Panc1 (cell line): Measurements from ENCODE around the gene FAM193A. TPM values are rescaled to one million over a fixed set of nuclear protein-coding genes. Genes with fewer than 3 reads are reported as not detected.

ENCODE experiments used
- ATAC-seq: fragments of 200-7000 bp; cut with Tn5 transposase; 2 replicates; pipeline ENCODE4 v1.9.1; 2020; ENCODE audit warnings: mild to moderate bottlenecking, moderate library complexity
- BruUV-seq: library from RNA; stranded (reverse); fragments of 400-500 nt; replicated peaks from 2 replicates; lab custom pipeline; 2021; lab: Mats Ljungman, UMichigan
- CTCF ChIA-PET: fragments of 300-600 bp; sonication (Branson Sonifier 250); formaldehyde crosslinking; loops from one replicate; lab custom pipeline; 2022; ENCODE audit warnings: antibody characterized with exemption; lab: Charles Lee
- POLR2A ChIA-PET: fragments of 300-600 bp; sonication (Branson Sonifier 250); formaldehyde crosslinking; loops from one replicate; lab custom pipeline; 2022; ENCODE audit warnings: antibody characterized with exemption; lab: Charles Lee
- DNase-seq: peaks from one replicate; pipeline ENCODE4 v3.0.0-alpha.2; 2010; ENCODE audit warnings: low read depth, low spot score
- H3K27ac ChIP-seq: 2 replicates; pipeline ENCODE4 v1.5.1; 2011; ENCODE audit warnings: mild to moderate bottlenecking, low read length, inconsistent platforms
- H3K27me3 ChIP-seq: fragments of 200-500 bp; sonication (Bioruptor generic); 2 replicates; pipeline ENCODE4 v1.6.0; 2014; ENCODE audit warnings: low read length, inconsistent platforms; ENCODE audit not compliant: control insufficient read depth, insufficient read depth
- H3K36me3 ChIP-seq: fragments of 200-500 bp; sonication (Bioruptor generic); 2 replicates; pipeline ENCODE4 v1.5.1; 2014; ENCODE audit warnings: inconsistent platforms, mild to moderate bottlenecking, low read length, moderate library complexity; ENCODE audit not compliant: control insufficient read depth, insufficient read depth
- H3K4me1 ChIP-seq: 2 replicates; pipeline ENCODE4 v1.5.1; 2011; ENCODE audit warnings: inconsistent platforms, mild to moderate bottlenecking, low read length, moderate library complexity; ENCODE audit not compliant: control insufficient read depth, insufficient read depth
- H3K4me3 ChIP-seq, 2 experiments: 2 replicates each; pipeline ENCODE4 v1.5.1; 2011 to 2012; ENCODE audit warnings: low read depth in 2 of 2, low read length in 2 of 2, mild to moderate bottlenecking in 2 of 2, inconsistent platforms in 1 of 2, moderate library complexity in 1 of 2
- H3K9me3 ChIP-seq: fragments of 200-500 bp; sonication (Bioruptor generic); 2 replicates; pipeline ENCODE4 v1.5.1; 2014; ENCODE audit warnings: low read depth, mild to moderate bottlenecking, inconsistent platforms, low read length, moderate library complexity; ENCODE audit not compliant: control insufficient read depth, insufficient read depth
- CTCF ChIP-seq: fragments of 450-650 bp; IDR thresholded peaks from 2 replicates; pipeline ENCODE4 v1.5.1; 2017; ENCODE audit warnings: mild to moderate bottlenecking
- POLR2AphosphoS5 ChIP-seq: IDR thresholded peaks from 2 replicates; pipeline ENCODE4 v1.6.1; 2012; ENCODE audit warnings: mild to moderate bottlenecking, low read depth, low read length, moderate library complexity
- REST ChIP-seq, 2 experiments: IDR thresholded peaks; 2 replicates each; pipeline ENCODE4 v1.6.1; 2011 to 2012; ENCODE audit warnings: low read depth in 2 of 2, control low read depth in 1 of 2, low read length in 1 of 2, mild to moderate bottlenecking in 1 of 2, moderate library complexity in 1 of 2; ENCODE audit not compliant: insufficient read depth in 1 of 2
- SIN3A ChIP-seq: IDR thresholded peaks from 2 replicates; pipeline ENCODE4 v1.6.1; 2012; ENCODE audit warnings: low read depth, mild to moderate bottlenecking, low read length, moderate library complexity, borderline replicate concordance; ENCODE audit not compliant: insufficient read depth
- TCF7L2 ChIP-seq: IDR thresholded peaks from 2 replicates; pipeline ENCODE4 v1.6.1; 2011; ENCODE audit warnings: mild to moderate bottlenecking, low read depth, low read length, inconsistent platforms
- in situ Hi-C: cut with HindIII; loops from 2 replicates; pipeline ENCODE4 v1.10.0; 2016; ENCODE audit warnings: low sequenced_read_pairs, low pct_unique_long_range_greater_than_20kb
- intact Hi-C: fragments of 100-400 bp; cut with micrococcal nuclease; formaldehyde crosslinking; loops from one replicate; pipeline ENCODE4 v1.10.0; 2022; ENCODE audit not compliant: unreplicated experiment
- total RNA-seq: library from RNA; stranded (reverse); gene quantifications from one replicate; pipeline ENCODE4 v1.2.1, GENCODE V29; 2021; ENCODE audit not compliant: unreplicated experiment

FAM193A gene
- total RNA-seq, 1 experiment from 2014 or later, result 25.7 TPM

DNA sequence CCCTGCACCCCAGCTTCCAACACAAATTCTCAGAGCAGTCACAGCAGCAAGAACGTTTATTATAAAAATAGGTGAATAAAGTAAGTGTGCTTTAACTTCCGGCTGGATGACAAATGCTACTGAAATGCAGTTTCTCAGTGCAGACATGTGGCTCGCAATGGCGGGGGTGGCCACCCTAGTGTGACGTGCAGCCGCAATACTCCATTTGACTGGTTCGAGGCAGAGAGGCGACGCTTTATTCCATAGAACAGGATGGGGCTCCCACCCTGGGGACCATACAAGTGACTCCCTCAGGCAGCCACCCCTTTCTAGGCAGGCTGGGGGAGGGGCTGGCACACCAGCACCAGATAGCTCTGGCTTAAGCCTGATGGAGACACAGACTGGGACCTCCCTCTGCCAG is 205.2 kb downstream of the FAM193A start:
- TSS peak; percentile 83 for BruUV-seq
- in situ Hi-C loops (no loop called here), intact Hi-C loops (no loop called here)
- POLR2A ChIA-PET, result no interaction called here
- CTCF ChIA-PET, result interaction anchor here (0.7 kb wide), 1 partner anchor 14 kb away, joined by 9 read pairs; no protein-coding TSS in a partner anchor
- H3K4me1 ChIP-seq, result no peaks in the 10 kb centered on the region
- no peak for DNase-seq
- no peak for ATAC-seq
- TF ChIP-seq REST (IDR thresholded peaks at IDR 0.05; ENCODE audit: insufficient read depth in 1 of 2, low read depth in 2 of 2, low read length in 1 of 2) (no peak), CTCF (no peak), TCF7L2 (no peak), SIN3A (no peak), POLR2AphosphoS5 (no peak)
- no peak overlapping the region for H3K27ac ChIP-seq
- H3K4me3 ChIP-seq, result no peak overlapping the region
- no peaks in the 10 kb centered on the region for H3K27me3 ChIP-seq
- H3K36me3 ChIP-seq, result no peaks in the 10 kb centered on the region
- no peaks in the 10 kb centered on the region for H3K9me3 ChIP-seq

GRCh38 chr4:2742081-2742822 is 205.8 kb downstream of the FAM193A start:
- H3K4me3 ChIP-seq, result no peak overlapping the region
- no peaks in the 10 kb centered on the region for H3K4me1 ChIP-seq
- no peak for TF ChIP-seq POLR2AphosphoS5
- TF ChIP-seq TCF7L2, result no peak
- no peak for TF ChIP-seq CTCF
- no peak for TF ChIP-seq REST (IDR thresholded peaks at IDR 0.05; ENCODE audit: insufficient read depth in 1 of 2, low read depth in 2 of 2, low read length in 1 of 2)
- TF ChIP-seq SIN3A, result no peak
- BruUV-seq, result no TSS peak
- ChIA-PET CTCF (interaction anchor here (0.7 kb wide), 1 partner anchor 15 kb away, joined by 9 read pairs; no protein-coding TSS in a partner anchor), POLR2A (no interaction called here)
- H3K9me3 ChIP-seq, result no peaks in the 10 kb centered on the region
- no peak overlapping the region for H3K27ac ChIP-seq
- no peaks in the 10 kb centered on the region for H3K36me3 ChIP-seq
- in situ Hi-C loops, result no loop called here
- no peaks in the 10 kb centered on the region for H3K27me3 ChIP-seq
- intact Hi-C loops, result no loop called here
- DNase-seq (no peak), ATAC-seq (no peak)
